GM23338 (cell line): ENCODE data around the gene TLR9. TPM values are rescaled to one million over a fixed set of nuclear protein-coding genes. Genes with fewer than 3 reads are reported as not detected.

Experiments used
- ATAC-seq: fragments of 200-7000 bp; cut with Tn5 transposase; 3 replicates; pipeline ENCODE4 v1.9.1; 2020
- DNase-seq: peaks from one replicate; pipeline ENCODE4 v3.0.0-alpha.2; 2015; ENCODE audit warnings: low spot score
- H2AFZ ChIP-seq: fragments of 200-600 bp; sonication (generic); 2 replicates; pipeline ENCODE4 v1.8.0; 2016; ENCODE audit warnings: antibody characterized with exemption, mild to moderate bottlenecking, moderate library complexity
- H3F3A ChIP-seq: fragments of 200-600 bp; sonication (generic); replicated peaks from 2 replicates; pipeline ENCODE4 v1.8.0; 2017; ENCODE audit warnings: antibody characterized with exemption, mixed run types, low read depth
- H3K27ac ChIP-seq: fragments of 200-600 bp; sonication (generic); 2 replicates; pipeline ENCODE4 v1.6.1; 2016; ENCODE audit warnings: low read depth
- H3K27me3 ChIP-seq: fragments of 200-600 bp; sonication (generic); 2 replicates; pipeline ENCODE4 v1.8.0; 2016; ENCODE audit warnings: mild to moderate bottlenecking, mixed run types, moderate library complexity; ENCODE audit not compliant: insufficient read depth
- H3K36me3 ChIP-seq: fragments of 200-600 bp; sonication (generic); 2 replicates; pipeline ENCODE4 v1.8.0; 2016; ENCODE audit warnings: mild to moderate bottlenecking; ENCODE audit not compliant: insufficient read depth
- H3K4me1 ChIP-seq: fragments of 200-600 bp; sonication (generic); 2 replicates; pipeline ENCODE4 v1.8.0; 2016; ENCODE audit warnings: mild to moderate bottlenecking, moderate library complexity; ENCODE audit not compliant: insufficient read depth
- H3K4me2 ChIP-seq: fragments of 200-600 bp; sonication (generic); 2 replicates; pipeline ENCODE4 v1.7.1; 2017; ENCODE audit warnings: mixed run types
- H3K4me3 ChIP-seq: fragments of 200-600 bp; sonication (generic); 2 replicates; pipeline ENCODE4 v1.6.1; 2016; ENCODE audit warnings: mixed run types
- H3K79me2 ChIP-seq: fragments of 200-600 bp; sonication (generic); replicated peaks from 2 replicates; pipeline ENCODE4 v1.8.0; 2017; ENCODE audit warnings: mild to moderate bottlenecking; ENCODE audit not compliant: insufficient read depth
- H3K9me2 ChIP-seq: fragments of 200-600 bp; sonication (generic); 2 replicates; pipeline ENCODE4 v1.8.0; 2017; ENCODE audit not compliant: insufficient read depth
- H4K20me1 ChIP-seq: fragments of 200-600 bp; sonication (generic); replicated peaks from 2 replicates; pipeline ENCODE4 v1.8.0; 2017; ENCODE audit warnings: mild to moderate bottlenecking; ENCODE audit not compliant: insufficient read depth
- H3K27ac Mint-ChIP-seq: 2 replicates; pipeline ENCODE4 v1.8.0; 2020; ENCODE audit warnings: inconsistent platforms, mild to moderate bottlenecking, moderate library complexity, mixed read lengths
- H3K27me3 Mint-ChIP-seq: 3 replicates; pipeline ENCODE4 v1.8.0; 2022; ENCODE audit warnings: low read depth, mild to moderate bottlenecking, moderate library complexity, mixed read lengths, inconsistent platforms; ENCODE audit not compliant: insufficient read depth, poor library complexity
- H3K36me3 Mint-ChIP-seq: 3 replicates; pipeline ENCODE4 v1.8.0; 2021; ENCODE audit warnings: low read depth, mild to moderate bottlenecking, inconsistent platforms, moderate library complexity, mixed read lengths
- H3K4me1 Mint-ChIP-seq: 3 replicates; pipeline ENCODE4 v1.8.0; 2020; ENCODE audit warnings: mild to moderate bottlenecking, inconsistent platforms, mixed read lengths
- H3K4me3 Mint-ChIP-seq: 3 replicates; pipeline ENCODE4 v1.8.0; 2021; ENCODE audit warnings: moderate library complexity, mild to moderate bottlenecking, inconsistent platforms, mixed read lengths
- H3K9me3 Mint-ChIP-seq: 3 replicates; pipeline ENCODE4 v1.8.0; 2020; ENCODE audit warnings: moderate library complexity, mild to moderate bottlenecking, inconsistent platforms, mixed read lengths
- CREB1 ChIP-seq: fragments of 250-450 bp; sonication (Bioruptor Pico); IDR thresholded peaks from 2 replicates; pipeline ENCODE4 v1.5.0; 2020; ENCODE audit warnings: low read depth, mild to moderate bottlenecking, moderate library complexity
- ETS1 ChIP-seq: IDR thresholded peaks from 2 replicates; pipeline ENCODE4 v1.6.1; 2016; ENCODE audit warnings: antibody characterized with exemption
- EZH2 ChIP-seq: fragments of 200-600 bp; sonication (generic); IDR thresholded peaks from one replicate; pipeline ENCODE4 v1.8.0; 2017; ENCODE audit warnings: antibody characterized with exemption, mild to moderate bottlenecking, low read depth; ENCODE audit not compliant: unreplicated experiment
- JUNB ChIP-seq: IDR thresholded peaks from one replicate; pipeline ENCODE4 v1.6.1; 2016; ENCODE audit warnings: antibody characterized with exemption; ENCODE audit not compliant: unreplicated experiment
- POLR2AphosphoS5 ChIP-seq: IDR thresholded peaks from 2 replicates; pipeline ENCODE4 v1.6.1; 2016; ENCODE audit warnings: antibody characterized with exemption, low read depth
- REST ChIP-seq: IDR thresholded peaks from one replicate; pipeline ENCODE4 v1.6.1; 2018; ENCODE audit warnings: antibody characterized with exemption; ENCODE audit not compliant: unreplicated experiment
- STAT1 ChIP-seq: IDR thresholded peaks from one replicate; pipeline ENCODE4 v1.6.1; 2016; ENCODE audit warnings: antibody characterized with exemption; ENCODE audit not compliant: unreplicated experiment
- ZNF331 ChIP-seq: fragments of 250-450 bp; sonication (Bioruptor Pico); IDR thresholded peaks from 2 replicates; pipeline ENCODE4 v1.5.0; 2020; ENCODE audit warnings: low read depth, mild to moderate bottlenecking, moderate library complexity
- ZNF462 ChIP-seq: fragments of 250-450 bp; sonication (Bioruptor Pico); IDR thresholded peaks from 2 replicates; pipeline ENCODE4 v1.5.0; 2020; ENCODE audit warnings: mild to moderate bottlenecking, moderate library complexity
- polyA plus RNA-seq: library from polyadenylated mRNA; unstranded; fragments of >200 nt; fragmentation: Nextera tagmentation; extraction: Ambion mirVana; gene quantifications from 2 replicates; pipeline ENCODE4 v1.2.1, GENCODE V29; 2016
- total RNA-seq: library from RNA; depleted of rRNA; stranded (reverse); fragments of >200 nt; shearing (Covaris generic); gene quantifications from 2 replicates; pipeline ENCODE4 v1.2.3, GENCODE V29; 2014

TLR9 gene
- total and polyA plus RNA-seq, 2 experiments from 2014 or later: not detected

DNA sequence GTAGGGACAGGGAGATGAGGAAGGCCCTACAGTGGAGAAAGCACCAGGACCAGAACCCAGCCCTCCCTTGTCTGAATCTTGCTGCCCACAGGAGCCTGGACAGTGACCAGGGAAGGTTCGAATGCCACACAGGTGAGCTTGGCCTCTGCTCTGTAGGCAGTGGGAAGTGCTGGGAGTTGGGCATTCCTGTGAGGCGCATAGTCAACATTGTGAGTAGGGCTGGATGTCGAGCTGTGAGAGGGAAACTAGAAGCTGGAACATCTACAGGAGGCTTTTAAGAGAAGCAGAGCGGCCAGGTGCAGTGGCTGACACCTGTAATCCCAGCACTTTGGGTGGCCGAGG, 47.8 kb downstream of the TLR9 start:
- H3K4me1 Mint-ChIP-seq: peaks cover 23% of the 10 kb centered on the region
- H3K9me3 Mint-ChIP-seq: no peaks in the 10 kb centered on the region
- Histone ChIP-seq H3K79me2 (no peaks in the 10 kb centered on the region), H3K4me2 (no peak overlapping the region), H3K36me3 (no peaks in the 10 kb centered on the region), H3K4me3 (no peak overlapping the region), H3K27ac (no peak overlapping the region), H3K9me2 (no peaks in the 10 kb centered on the region), H4K20me1 (no peaks in the 10 kb centered on the region), H3F3A (no peaks in the 10 kb centered on the region), H3K27me3 (no peaks in the 10 kb centered on the region), H2AFZ (no peak overlapping the region), H3K4me1 (no peaks in the 10 kb centered on the region)
- H3K4me3 Mint-ChIP-seq: no peak overlapping the region
- H3K36me3 Mint-ChIP-seq: no peaks in the 10 kb centered on the region
- no peak for DNase-seq
- H3K27ac Mint-ChIP-seq: no peak overlapping the region
- no peak for TF ChIP-seq ETS1
- TF ChIP-seq ZNF331: no peak
- no peak for TF ChIP-seq JUNB
- no peak for TF ChIP-seq POLR2AphosphoS5
- TF ChIP-seq STAT1: no peak
- TF ChIP-seq EZH2: no peak
- no peak for TF ChIP-seq CREB1 (CRISPR knock-in tag)
- no peak for TF ChIP-seq ZNF462
- no peak for TF ChIP-seq REST
- H3K27me3 Mint-ChIP-seq: peaks cover 4% of the 10 kb centered on the region
- ATAC-seq: peak; percentile 40
